Activated naive CD4-positive, alpha-beta T cell (primary cell): Measurements from ENCODE around the gene SAC3D1.

Source experiments
- DNase-seq, 4 experiments: peaks; one replicate each; lab custom pipeline; 2025; lab: John Stamatoyannopoulos, UW

The SAC3D1 gene

DNA sequence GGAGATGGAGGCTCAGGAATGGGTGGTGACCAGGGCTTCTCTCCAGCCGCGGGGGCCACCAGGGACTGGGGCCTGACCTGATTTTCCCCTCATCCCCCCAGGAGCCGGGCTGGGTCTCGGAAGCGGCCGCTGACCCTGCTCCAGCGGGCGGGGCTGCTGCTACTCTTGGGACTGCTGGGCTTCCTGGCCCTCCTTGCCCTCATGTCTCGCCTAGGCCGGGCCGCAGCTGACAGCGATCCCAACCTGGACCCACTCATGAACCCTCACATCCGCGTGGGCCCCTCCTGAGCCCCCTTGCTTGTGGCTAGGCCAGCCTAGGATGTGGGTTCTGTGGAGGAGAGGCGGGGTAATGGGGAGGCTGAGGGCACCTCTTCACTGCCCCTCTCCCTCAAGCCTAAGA, 46.8 kb downstream of the SAC3D1 start:
- DNase-seq = no peak

DNA sequence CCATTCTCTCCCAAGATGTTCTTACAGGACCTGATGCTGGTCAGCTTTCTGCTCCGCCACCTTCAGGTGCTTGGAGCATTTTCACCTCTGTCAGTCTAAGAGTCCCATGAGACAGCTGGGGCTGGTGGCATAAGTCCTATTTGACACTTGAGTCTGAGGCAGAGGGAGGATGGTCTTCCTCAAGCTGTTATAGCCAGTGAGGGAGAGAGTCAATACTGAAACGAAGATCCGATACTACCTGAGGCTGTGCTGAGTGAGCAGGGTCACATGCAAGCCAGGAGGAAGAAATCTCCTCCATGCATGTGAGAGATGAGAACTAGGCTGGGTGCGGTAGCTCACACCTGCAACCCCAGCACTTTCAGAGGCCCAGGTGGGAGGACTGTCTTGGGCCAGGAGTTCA, 48.6 kb downstream of the SAC3D1 start:
- DNase-seq = no peak

DNA sequence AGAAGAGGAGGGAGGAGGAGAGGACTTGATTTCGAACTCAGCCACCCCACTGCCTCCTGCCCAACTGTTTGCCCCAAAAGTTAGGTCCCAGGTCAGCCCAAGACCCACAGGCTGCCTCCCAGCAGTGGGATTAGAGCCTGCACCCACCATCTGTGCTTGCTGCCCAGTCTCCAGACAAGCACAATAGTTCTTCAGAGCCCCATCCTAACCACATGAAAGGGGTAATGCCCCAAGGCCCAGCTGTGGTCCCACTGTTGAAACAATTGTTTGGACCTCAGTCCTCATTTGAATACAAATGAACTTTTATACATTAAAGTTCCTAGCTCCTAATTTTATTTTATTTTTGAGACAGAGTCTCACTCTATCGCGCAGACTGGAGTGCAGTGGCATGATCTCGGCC, 49.6 kb downstream of the SAC3D1 start:
- DNase-seq = no peak
